ENCODE results near the gene AOAH. TPM values are rescaled to one million over a fixed set of nuclear protein-coding genes. Genes with fewer than 3 reads are reported as not detected.

Gene AOAH
- total and polyA plus RNA-seq, 4 experiments from 2014 or later: 1.5 to 5.4 (median 4.2) TPM

GRCh38 chr7:36607721-36608095 is 116.6 kb downstream of the AOAH start:
- intact Hi-C loops (cut with micrococcal nuclease): no loop called here
- ChIA-PET CTCF (ENCODE audit: partially characterized antibody) (no interaction called here), POLR2A (ENCODE audit: partially characterized antibody) (no interaction called here)
- Histone ChIP-seq H3K27ac (ENCODE audit: low read depth, low read length) (no peak overlapping the region), H3K27me3 (ENCODE audit: insufficient read depth, low read length) (no peaks in the 10 kb centered on the region), H3K36me3 (ENCODE audit: insufficient read depth, low read length) (no peaks in the 10 kb centered on the region), H3K9me3 (ENCODE audit: control insufficient read depth in 1 of 2, low read length in 2 of 2) (no peaks in the 10 kb centered on the region), H3K4me3 (ENCODE audit: low read length in 2 of 2) (no peak overlapping the region), H3K4me1 (ENCODE audit: insufficient read depth, low read length) (no peaks in the 10 kb centered on the region)
- no peak for DNase-seq
- no peak overlapping the region for H3K4me3 Mint-ChIP-seq
- no peaks in the 10 kb centered on the region for H3K9me3 Mint-ChIP-seq
- peaks cover 0 to 35% (median 5%) of the 10 kb centered on the region in 4 donors for H3K4me1 Mint-ChIP-seq
- peaks cover 0 to 2% of the 10 kb centered on the region in 2 donors for H3K27me3 Mint-ChIP-seq
- peaks cover 0 to 7% of the 10 kb centered on the region in 2 donors for H3K36me3 Mint-ChIP-seq
- H3K27ac Mint-ChIP-seq: peak overlapping the region in 1 of 7 donors; percentile 29

GRCh38 chr7:36606976-36607720 is 117.1 kb downstream of the AOAH start:
- no peaks in the 10 kb centered on the region for H3K36me3 ChIP-seq (ENCODE audit: insufficient read depth, low read length)
- peaks cover 0 to 35% (median 5%) of the 10 kb centered on the region in 4 donors for H3K4me1 Mint-ChIP-seq
- peak overlapping the region in 4 of 7 donors; percentile 0 to 82 (median 40) for H3K27ac Mint-ChIP-seq
- H3K4me1 ChIP-seq (ENCODE audit: insufficient read depth, low read length): no peaks in the 10 kb centered on the region
- no peaks in the 10 kb centered on the region for H3K9me3 ChIP-seq (ENCODE audit: control insufficient read depth in 1 of 2, low read length in 2 of 2)
- ChIA-PET CTCF (ENCODE audit: partially characterized antibody) (no interaction called here), POLR2A (ENCODE audit: partially characterized antibody) (no interaction called here)
- no peak for DNase-seq
- H3K27me3 Mint-ChIP-seq: peaks cover 0 to 2% of the 10 kb centered on the region in 2 donors
- peaks cover 0 to 7% of the 10 kb centered on the region in 2 donors for H3K36me3 Mint-ChIP-seq
- intact Hi-C loops (cut with micrococcal nuclease): no loop called here
- H3K4me3 Mint-ChIP-seq: peak overlapping the region in 2 of 8 donors; percentile 0 to 23
- no peaks in the 10 kb centered on the region for H3K9me3 Mint-ChIP-seq
- H3K27me3 ChIP-seq (ENCODE audit: insufficient read depth, low read length): no peaks in the 10 kb centered on the region
- no peak overlapping the region for H3K4me3 ChIP-seq (ENCODE audit: low read length in 2 of 2)
- H3K27ac ChIP-seq (ENCODE audit: low read depth, low read length): no peak overlapping the region

- Mint-ChIP-seq H3K4me1 (peaks cover 4 to 39% (median 6%) of the 10 kb centered on the region in 4 donors), H3K27ac (peak overlapping the region in 3 of 7 donors; percentile 0 to 82 (median 60))
These were observed 117.9 kb downstream of the AOAH start for GRCh38 chr7:36606153-36606975.

GRCh38 chr7:36605261-36606051 is 118.8 kb downstream of the AOAH start:
- no peaks in the 10 kb centered on the region for H3K36me3 ChIP-seq (ENCODE audit: insufficient read depth, low read length)
- no peaks in the 10 kb centered on the region for H3K27me3 ChIP-seq (ENCODE audit: insufficient read depth, low read length)
- no peak for DNase-seq
- no peaks in the 10 kb centered on the region for H3K9me3 Mint-ChIP-seq
- peaks cover 0 to 7% of the 10 kb centered on the region in 2 donors for H3K36me3 Mint-ChIP-seq
- peaks cover 0 to 2% of the 10 kb centered on the region in 2 donors for H3K27me3 Mint-ChIP-seq
- intact Hi-C loops (cut with micrococcal nuclease): no loop called here
- H3K27ac Mint-ChIP-seq: peak overlapping the region in 2 of 7 donors; percentile 10 to 34
- H3K4me3 ChIP-seq (ENCODE audit: low read length in 2 of 2): no peak overlapping the region
- no peak overlapping the region for H3K27ac ChIP-seq (ENCODE audit: low read depth, low read length)
- CTCF ChIA-PET (ENCODE audit: partially characterized antibody): interaction anchor here (1.8 kb wide), 1 partner anchor 66 kb away, joined by 6 read pairs; no protein-coding TSS in a partner anchor
- H3K4me3 Mint-ChIP-seq: no peak overlapping the region
- H3K4me1 Mint-ChIP-seq: peaks cover 6 to 45% (median 6%) of the 10 kb centered on the region in 4 donors
- H3K9me3 ChIP-seq (ENCODE audit: control insufficient read depth in 1 of 2, low read length in 2 of 2): no peaks in the 10 kb centered on the region
- POLR2A ChIA-PET (ENCODE audit: partially characterized antibody): no interaction called here
- H3K4me1 ChIP-seq (ENCODE audit: insufficient read depth, low read length): no peaks in the 10 kb centered on the region

More at GRCh38 chr7:36606153-36606975, 117.9 kb downstream of the AOAH start:
- Histone ChIP-seq H3K4me1 (ENCODE audit: insufficient read depth, low read length) (no peaks in the 10 kb centered on the region), H3K36me3 (ENCODE audit: insufficient read depth, low read length) (no peaks in the 10 kb centered on the region), H3K27ac (ENCODE audit: low read depth, low read length) (no peak overlapping the region), H3K9me3 (ENCODE audit: control insufficient read depth in 1 of 2, low read length in 2 of 2) (no peaks in the 10 kb centered on the region), H3K4me3 (ENCODE audit: low read length in 2 of 2) (no peak overlapping the region), H3K27me3 (ENCODE audit: insufficient read depth, low read length) (no peaks in the 10 kb centered on the region)
- Mint-ChIP-seq H3K4me3 (peak overlapping the region in 2 of 8 donors; percentile 0 to 23), H3K36me3 (peaks cover 0 to 7% of the 10 kb centered on the region in 2 donors), H3K27me3 (peaks cover 0 to 2% of the 10 kb centered on the region in 2 donors), H3K9me3 (no peaks in the 10 kb centered on the region)
- DNase-seq: no peak
- ChIA-PET POLR2A (ENCODE audit: partially characterized antibody) (no interaction called here), CTCF (ENCODE audit: partially characterized antibody) (no interaction called here)
- intact Hi-C loops (cut with micrococcal nuclease): no loop called here

GRCh38 chr7:36604806-36605205 is 119.5 kb downstream of the AOAH start:
- Histone ChIP-seq H3K36me3 (ENCODE audit: insufficient read depth, low read length) (no peaks in the 10 kb centered on the region), H3K9me3 (ENCODE audit: control insufficient read depth in 1 of 2, low read length in 2 of 2) (no peaks in the 10 kb centered on the region), H3K4me3 (ENCODE audit: low read length in 2 of 2) (no peak overlapping the region), H3K27me3 (ENCODE audit: insufficient read depth, low read length) (no peaks in the 10 kb centered on the region), H3K4me1 (ENCODE audit: insufficient read depth, low read length) (no peaks in the 10 kb centered on the region), H3K27ac (ENCODE audit: low read depth, low read length) (no peak overlapping the region)
- DNase-seq: no peak
- H3K27ac Mint-ChIP-seq: no peak overlapping the region
- H3K27me3 Mint-ChIP-seq: peaks cover 0 to 2% of the 10 kb centered on the region in 2 donors
- intact Hi-C loops (cut with micrococcal nuclease): no loop called here
- peaks cover 0 to 7% of the 10 kb centered on the region in 2 donors for H3K36me3 Mint-ChIP-seq
- ChIA-PET CTCF (ENCODE audit: partially characterized antibody) (interaction anchor here (1.8 kb wide), 1 partner anchor 67 kb away, joined by 6 read pairs; no protein-coding TSS in a partner anchor), POLR2A (ENCODE audit: partially characterized antibody) (no interaction called here)
- no peaks in the 10 kb centered on the region for H3K9me3 Mint-ChIP-seq
- no peak overlapping the region for H3K4me3 Mint-ChIP-seq
- peaks cover 6 to 45% (median 6%) of the 10 kb centered on the region in 4 donors for H3K4me1 Mint-ChIP-seq

GRCh38 chr7:36602934-36603887 is 121.1 kb downstream of the AOAH start:
- peaks cover 6 to 45% (median 6%) of the 10 kb centered on the region in 4 donors for H3K4me1 Mint-ChIP-seq
- CTCF ChIA-PET (ENCODE audit: partially characterized antibody): interaction anchor here (0.7 to 1.8 kb wide), 3 partner anchors 68 to 737 kb away, joined by 3 to 6 read pairs (median 3); no protein-coding TSS in a partner anchor
- no peaks in the 10 kb centered on the region for H3K27me3 ChIP-seq (ENCODE audit: insufficient read depth, low read length)

More at GRCh38 chr7:36602934-36603887, 121.1 kb downstream of the AOAH start:
- H3K36me3 ChIP-seq (ENCODE audit: insufficient read depth, low read length): no peaks in the 10 kb centered on the region
- H3K9me3 ChIP-seq (ENCODE audit: control insufficient read depth in 1 of 2, low read length in 2 of 2): no peaks in the 10 kb centered on the region
- H3K4me3 ChIP-seq (ENCODE audit: low read length in 2 of 2): no peak overlapping the region
- POLR2A ChIA-PET (ENCODE audit: partially characterized antibody): interaction anchor here (0.6 to 1.6 kb wide), 2 partner anchors 37 to 119 kb away, joined by 3 read pairs; no protein-coding TSS in a partner anchor
- no peak for DNase-seq
- intact Hi-C loops (cut with micrococcal nuclease): no loop called here
- Mint-ChIP-seq H3K27ac (peak overlapping the region in 1 of 7 donors; percentile 87), H3K4me3 (no peak overlapping the region), H3K27me3 (no peaks in the 10 kb centered on the region), H3K36me3 (no peaks in the 10 kb centered on the region), H3K9me3 (no peaks in the 10 kb centered on the region)
- no peak overlapping the region for H3K27ac ChIP-seq (ENCODE audit: low read depth, low read length)
- H3K4me1 ChIP-seq (ENCODE audit: insufficient read depth, low read length): no peaks in the 10 kb centered on the region

Measured in CD4-positive, alpha-beta memory T cell (primary cell).